HCT116 (cell line): ENCODE measurements around the gene FAM162A.

Source experiments
- CBX3 ChIP-seq: IDR thresholded peaks from 2 replicates; pipeline ENCODE4 v1.6.1; 2012; ENCODE audit warnings: low read depth
- EZH2phosphoT487 ChIP-seq: fragments of 200-600 bp; IDR thresholded peaks from 2 replicates; pipeline ENCODE4 v1.6.1; 2018; ENCODE audit warnings: antibody characterized with exemption, borderline replicate concordance

DNA sequence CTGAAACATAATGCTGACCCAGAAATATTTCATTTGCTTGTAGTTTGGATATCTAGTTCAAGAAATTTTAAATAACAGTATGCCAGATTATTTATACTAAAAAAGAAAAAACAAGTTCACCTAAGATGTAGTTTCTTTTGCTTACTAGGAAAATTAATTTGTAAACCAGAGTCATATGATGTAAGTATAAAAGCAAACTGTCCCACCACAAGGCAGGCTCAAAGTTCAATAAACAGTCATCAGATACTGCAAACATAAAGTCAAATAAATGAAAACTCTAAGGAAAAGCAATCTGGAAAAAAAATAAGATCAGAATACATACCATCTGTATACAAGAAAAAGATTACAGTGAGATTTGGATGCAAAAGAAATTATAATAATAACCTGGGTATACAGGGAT, 72.1 kb downstream of the FAM162A start:
- no peak for TF ChIP-seq CBX3
- TF ChIP-seq EZH2phosphoT487 = no peak
